ENCODE results near the gene NDE1. TPM values are rescaled to one million over a fixed set of nuclear protein-coding genes. Genes with fewer than 3 reads are reported as not detected.

The NDE1 gene
- total and polyA plus RNA-seq, 9 of the 15 experiments (the other 6 are each of a cell fraction or from before 2014, with no cell fraction given), result 3.1 to 59.9 (median 30.0) TPM

- DNase-seq (ENCODE audit: extremely low read depth in 1 of 4, low spot score in 3 of 4), result no peak
- no peak overlapping the region for H3K4me2 ChIP-seq (ENCODE audit: insufficient read depth, low read length)
- H3K9ac ChIP-seq (ENCODE audit: insufficient read depth in 1 of 2, low read depth in 2 of 2, low read length in 2 of 2), result no peak overlapping the region
- 3% methylated on average over 12 of the region's 18 CpGs for WGBS (ENCODE audit: insufficient coverage, low coverage, missing lambda C conversion rate)
- H3K9me3 ChIP-seq (replicated peaks; ENCODE audit: control insufficient read depth, insufficient read depth, low read depth, low read length), result no peaks in the 10 kb centered on the region
- no peaks in the 10 kb centered on the region for H3K9me1 ChIP-seq (ENCODE audit: control insufficient read depth, insufficient read depth, low read length)
- ChIA-PET CTCF (ENCODE audit: low intra/inter-chr PET ratio) (no interaction called here), POLR2A (no interaction called here)
- intact Hi-C loops (cut with micrococcal nuclease) (no loop called here), in situ Hi-C loops (cut with MboI) (no loop called here)
- no peak overlapping the region for H2AFZ ChIP-seq (ENCODE audit: low read depth, low read length)
- no peaks in the 10 kb centered on the region for H3K79me2 ChIP-seq (ENCODE audit: control insufficient read depth, insufficient read depth, low read length)
- no peaks in the 10 kb centered on the region; the same call in 1 of the 2 replicates for H4K20me1 ChIP-seq (replicated peaks; ENCODE audit: control insufficient read depth, insufficient read depth, low read length)
- no TSS peak for BruUV-seq (replicated peaks)
- TF ChIP-seq ZNF224 (CRISPR knock-in tag; IDR thresholded peaks at IDR 0.05), result no peak
- TF ChIP-seq ZBED1 (IDR thresholded peaks at IDR 0.05), result no peak
- no peak for TF ChIP-seq HMG20B (CRISPR knock-in tag; IDR thresholded peaks at IDR 0.05)
- TF ChIP-seq SIN3A (IDR thresholded peaks at IDR 0.05; ENCODE audit: borderline replicate concordance in 2 of 2, control insufficient read depth in 1 of 2, low read depth in 2 of 2, low read length in 2 of 2), result no peak
- no peak for TF ChIP-seq HNRNPL (IDR thresholded peaks at IDR 0.05; ENCODE audit: low read depth, low read length)
- TF ChIP-seq NFE2 (IDR thresholded peaks at IDR 0.05; ENCODE audit: low read depth), result no peak
- TF ChIP-seq ZNF668 (CRISPR knock-in tag; IDR thresholded peaks at IDR 0.05), result no peak
- no peak for TF ChIP-seq ELF4 (CRISPR knock-in tag; IDR thresholded peaks at IDR 0.05)
- TF ChIP-seq PREB (CRISPR knock-in tag; IDR thresholded peaks at IDR 0.05), result no peak
- peaks cover 20 to 47% of the 10 kb centered on the region in 2 experiments; a peak in 4 of 5 replicates for H3K27me3 ChIP-seq (ENCODE audit: control insufficient read depth in 2 of 2, insufficient read depth in 2 of 2, low read length in 2 of 2)
- no peak for ATAC-seq
- no peak overlapping the region for H3K4me3 ChIP-seq
- no peaks in the 10 kb centered on the region for H3K36me3 ChIP-seq (ENCODE audit: control insufficient read depth, insufficient read depth, low read length)
- H3K4me1 ChIP-seq (replicated peaks in 1 of 2; ENCODE audit: control insufficient read depth in 2 of 2, insufficient read depth in 2 of 2, low read length in 2 of 2), result peaks cover 0 to 4% of the 10 kb centered on the region in 2 experiments; a peak in 2 of 5 replicates
- no peak overlapping the region for H3K27ac ChIP-seq (ENCODE audit: extremely low read depth, low read depth, low read length)
- no peak for FAIRE-seq
Observed at GRCh38 chr16:15749985-15750384, 99.9 kb downstream of the NDE1 start.
